Upper lobe of left lung (tissue), 6 donors: ENCODE results near the gene PCDHGA12. TPM values are rescaled to one million over a fixed set of nuclear protein-coding genes. Genes with fewer than 3 reads are reported as not detected.
"Not testable (repeated sequence)": the region's sequence is repeated elsewhere in the genome, so short reads cannot be mapped to it uniquely, and the experiment has no call there.

Source experiments
- ATAC-seq, 2 donors: fragments of 200-7000 bp; cut with Tn5 transposase; one replicate each; pipeline ENCODE4 v1.9.1; 2022; ENCODE audit warnings: mild to moderate bottlenecking in 2 of 2, moderate library complexity in 2 of 2; ENCODE audit not compliant: low FRiP score in 2 of 2
- DNase-seq, 2 donors: peaks; one replicate each; pipeline ENCODE4 v3.0.0-alpha.2; 2019 to 2020
- H3K27ac ChIP-seq, 4 donors: fragments of 200-600 bp; sonication (generic); one replicate each; pipeline ENCODE4 v1.5.1; 2016 to 2019
- H3K27me3 ChIP-seq, 4 donors: fragments of 200-600 bp; sonication (generic); one replicate each; pipeline ENCODE4 v1.5.1; 2017 to 2019
- H3K36me3 ChIP-seq, 4 donors: fragments of 200-600 bp; sonication (generic); one replicate each; pipeline ENCODE4 v1.5.1; 2016 to 2019
- H3K4me1 ChIP-seq, 4 donors: fragments of 200-600 bp; sonication (generic); one replicate each; pipeline ENCODE4 v1.5.1; 2018 to 2019
- H3K4me3 ChIP-seq, 4 donors: fragments of 200-600 bp; sonication (generic); one replicate each; pipeline ENCODE4 v1.5.1; 2017 to 2019; ENCODE audit warnings: mild to moderate bottlenecking in 2 of 4, moderate library complexity in 1 of 4
- H3K9me3 ChIP-seq, 4 donors: fragments of 200-600 bp; sonication (generic); one replicate each; pipeline ENCODE4 v1.5.1; 2018 to 2019
- EP300 ChIP-seq, 4 donors: sonication (generic); formaldehyde crosslinking; IDR thresholded peaks; one replicate each; pipeline ENCODE4 v1.5.1; 2017; ENCODE audit warnings: antibody characterized with exemption in 4 of 4, control low read depth in 2 of 4
- POLR2A ChIP-seq, 4 donors: fragments of 450-650 bp; IDR thresholded peaks; one replicate each; pipeline ENCODE4 v1.5.1; 2016 to 2017; ENCODE audit warnings: antibody characterized with exemption in 4 of 4, mild to moderate bottlenecking in 2 of 4
- POLR2AphosphoS5 ChIP-seq, 2 donors: sonication (generic); formaldehyde crosslinking; IDR thresholded peaks; one replicate each; pipeline ENCODE4 v1.5.1; 2017; ENCODE audit warnings: antibody characterized with exemption in 2 of 2
- WGBS, 2 donors: methylation state at CpG; one replicate each; pipeline ENCODE4 v1.1.5; 2017 to 2018; 5-methylcytosine and 5-hydroxymethylcytosine counted together
- total RNA-seq, 6 donors: library from RNA; depleted of rRNA in 4 of 6; stranded (reverse); fragments of >200 nt in 4 of 6; gene quantifications; one replicate each; pipeline versions ENCODE4 v1.1.0 to v1.2.1, GENCODE V29; 2016 to 2021
- TF ChIP-seq, protein P1 (sequence below), 6 experiments: fragments of 450-650 bp in 4 of 6; fragments of 200-600 bp in 2 of 6; sonication (generic) in 2 of 6; IDR thresholded peaks; one replicate each; pipeline ENCODE4 v1.5.1; 2016 to 2019; ENCODE audit warnings: antibody characterized with exemption in 6 of 6
- donor health status: DM: no; HTN: no; CAD: no; lungs with moderate emphysema.
- donor health status: DM: no; HTN: yes; CAD: no; lungs with severe emphysema.

The PCDHGA12 gene
- total RNA-seq, 6 donors from 2014 or later = 4.3 to 19.9 (median 5.7) TPM

GRCh38 chr5:141411575-141411974 lies 18.7 kb upstream of the PCDHGA12 start:
- ATAC-seq (no peak), DNase-seq (no peak)
- no peak for TF ChIP-seq POLR2AphosphoS5 (IDR thresholded peaks at IDR 0.05)
- H3K27me3 ChIP-seq = no peaks in the 10 kb centered on the region
- H3K4me3 ChIP-seq = no peak overlapping the region
- H3K36me3 ChIP-seq = no peaks in the 10 kb centered on the region
- H3K4me1 ChIP-seq = peaks cover 0 to 8% (median 0%) of the 10 kb centered on the region in 4 donors
- 52 to 66% methylated on average over 2 to 3 of the region's 3 CpGs for WGBS, 2 donors
- no peak overlapping the region for H3K27ac ChIP-seq
- H3K9me3 ChIP-seq = peaks cover 44 to 82% (median 77%) of the 10 kb centered on the region in 4 donors

GRCh38 chr5:141412854-141413539 lies 17.3 kb upstream of the PCDHGA12 start, which contains the start of gene PCDHGA10:
TSS of gene PCDHGA10 (plus strand) at chr5:141412987. CDS start at chr5:141413176, 189 bp downstream.
- ATAC-seq (peak; percentile 65 to 68), DNase-seq (peak; percentile 58 to 77)
- Histone ChIP-seq H3K9me3 (peaks cover 44 to 85% (median 72%) of the 10 kb centered on the region in 4 donors), H3K27ac (no peak within 1 kb of the TSS), H3K36me3 (no peaks in the 10 kb centered on the region), H3K27me3 (no peaks in the 10 kb centered on the region), H3K4me3 (peak within 1 kb of the TSS; percentile 6 to 47 (median 36)), H3K4me1 (peaks cover 0 to 8% (median 0%) of the 10 kb centered on the region in 4 donors)
- WGBS, 2 donors = 19 to 26% methylated on average over 30 to 31 of the region's 31 CpGs
- TF ChIP-seq, protein P1, sequence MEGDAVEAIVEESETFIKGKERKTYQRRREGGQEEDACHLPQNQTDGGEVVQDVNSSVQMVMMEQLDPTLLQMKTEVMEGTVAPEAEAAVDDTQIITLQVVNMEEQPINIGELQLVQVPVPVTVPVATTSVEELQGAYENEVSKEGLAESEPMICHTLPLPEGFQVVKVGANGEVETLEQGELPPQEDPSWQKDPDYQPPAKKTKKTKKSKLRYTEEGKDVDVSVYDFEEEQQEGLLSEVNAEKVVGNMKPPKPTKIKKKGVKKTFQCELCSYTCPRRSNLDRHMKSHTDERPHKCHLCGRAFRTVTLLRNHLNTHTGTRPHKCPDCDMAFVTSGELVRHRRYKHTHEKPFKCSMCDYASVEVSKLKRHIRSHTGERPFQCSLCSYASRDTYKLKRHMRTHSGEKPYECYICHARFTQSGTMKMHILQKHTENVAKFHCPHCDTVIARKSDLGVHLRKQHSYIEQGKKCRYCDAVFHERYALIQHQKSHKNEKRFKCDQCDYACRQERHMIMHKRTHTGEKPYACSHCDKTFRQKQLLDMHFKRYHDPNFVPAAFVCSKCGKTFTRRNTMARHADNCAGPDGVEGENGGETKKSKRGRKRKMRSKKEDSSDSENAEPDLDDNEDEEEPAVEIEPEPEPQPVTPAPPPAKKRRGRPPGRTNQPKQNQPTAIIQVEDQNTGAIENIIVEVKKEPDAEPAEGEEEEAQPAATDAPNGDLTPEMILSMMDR (IDR thresholded peaks at IDR 0.05) = peak; percentile 7 to 41 (median 24)
- TF ChIP-seq EP300 (IDR thresholded peaks at IDR 0.05) = no peak

- Histone ChIP-seq H3K4me1 (peaks cover 0 to 8% (median 1%) of the 10 kb centered on the region in 4 donors), H3K36me3 (no peaks in the 10 kb centered on the region), H3K4me3 (peak overlapping the region in 3 of 4 donors; percentile 27 to 47 (median 45)), H3K9me3 (peaks cover 45 to 86% (median 73%) of the 10 kb centered on the region in 4 donors), H3K27me3 (no peaks in the 10 kb centered on the region), H3K27ac (no peak overlapping the region)
- TF ChIP-seq POLR2AphosphoS5 (IDR thresholded peaks at IDR 0.05) (no peak), POLR2A (IDR thresholded peaks at IDR 0.05) (no peak), EP300 (IDR thresholded peaks at IDR 0.05) (no peak)
- TF ChIP-seq, protein P1 (IDR thresholded peaks at IDR 0.05) = no peak
- no peak for DNase-seq
- ATAC-seq = peak in 1 of 2 donors; percentile 12
- 21 to 25% methylated on average over 25 of the region's 25 CpGs for WGBS, 2 donors
Measured at GRCh38 chr5:141413540-141414069, 16.7 kb upstream of the PCDHGA12 start.

GRCh38 chr5:141414548-141415274 lies 15.6 kb upstream of the PCDHGA12 start:
- H3K4me1 ChIP-seq = peaks cover 0 to 11% (median 1%) of the 10 kb centered on the region in 4 donors
- H3K36me3 ChIP-seq, H3K27me3 ChIP-seq, H3K27ac ChIP-seq, ATAC-seq, H3K4me3 ChIP-seq: not testable (repeated sequence)
- H3K9me3 ChIP-seq = peaks cover 45 to 86% (median 74%) of the 10 kb centered on the region in 4 donors
- WGBS, 2 donors = 14 to 16% methylated on average over 3 to 10 of the region's 46 CpGs
- peak in 1 of 2 donors; percentile 70 for DNase-seq

DNA sequence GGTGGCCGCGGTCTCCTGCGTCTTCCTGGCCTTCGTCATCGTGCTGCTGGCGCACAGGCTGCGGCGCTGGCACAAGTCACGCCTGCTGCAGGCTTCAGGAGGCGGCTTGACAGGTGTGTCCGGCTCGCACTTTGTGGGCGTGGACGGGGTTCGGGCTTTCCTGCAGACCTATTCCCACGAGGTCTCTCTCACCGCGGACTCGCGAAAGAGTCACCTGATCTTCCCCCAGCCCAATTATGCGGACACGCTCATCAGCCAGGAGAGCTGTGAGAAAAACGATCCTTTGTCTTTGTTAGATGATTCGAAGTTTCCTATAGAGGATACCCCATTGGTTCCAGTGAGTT lies 15.1 kb upstream of the PCDHGA12 start:
- WGBS, 2 donors = 19 to 21% methylated on average over 17 to 24 of the region's 24 CpGs
- not testable (repeated sequence) for H3K36me3 ChIP-seq, H3K27me3 ChIP-seq, ATAC-seq, H3K4me3 ChIP-seq, DNase-seq, H3K27ac ChIP-seq
- peaks cover 0 to 11% (median 1%) of the 10 kb centered on the region in 4 donors for H3K4me1 ChIP-seq
- H3K9me3 ChIP-seq = peaks cover 44 to 86% (median 74%) of the 10 kb centered on the region in 4 donors

GRCh38 chr5:141417494-141418172 lies 12.7 kb upstream of the PCDHGA12 start, which contains the start of gene PCDHGB7:
TSS of gene PCDHGB7 (plus strand) at chr5:141417677. CDS start at chr5:141417860, 183 bp downstream.
- TF ChIP-seq, protein P1 (IDR thresholded peaks at IDR 0.05) = peak; percentile 50 to 66 (median 60)
- peak within 1 kb of the TSS in 2 of 4 donors; percentile 60 to 77 for H3K27ac ChIP-seq
- DNase-seq (peak; percentile 78 to 92), ATAC-seq (peak; percentile 87 to 91)
- peak within 1 kb of the TSS; percentile 16 to 52 (median 44) for H3K4me3 ChIP-seq
- H3K4me1 ChIP-seq = peaks cover 0 to 21% (median 1%) of the 10 kb centered on the region in 4 donors
- WGBS, 2 donors = 10 to 13% methylated on average over 36 to 47 of the region's 47 CpGs
- not testable (repeated sequence) for H3K27me3 ChIP-seq, H3K36me3 ChIP-seq
- H3K9me3 ChIP-seq = peaks cover 55 to 92% (median 82%) of the 10 kb centered on the region in 4 donors
